ENCODE data around the gene IGFALS.

- no peak for TF ChIP-seq CTCF (IDR thresholded peaks at IDR 0.05)
- no peak for TF ChIP-seq POLR2AphosphoS5 (IDR thresholded peaks at IDR 0.05)
Measured at GRCh38 chr16:1821861-1822611, 28.5 kb upstream of the IGFALS start.

Measured in suprapubic skin (tissue), 3 donors.